Activated naive CD8-positive, alpha-beta T cell treated with anti-CD3 and anti-CD28 coated beads, Interleukin-2, amount 50 U/mL, for 24 hours (primary cell): ENCODE data around the gene FADS6.
"Not testable (repeated sequence)": the region's sequence is repeated elsewhere in the genome, so short reads cannot be mapped to it uniquely, and the experiment has no call there.

ENCODE experiments used
- ATAC-seq: fragments of 150-1000 bp; cut with Tn5 transposase; one replicate; pipeline ENCODE4 v1.10.0; 2021
- DNase-seq: peaks from one replicate; pipeline ENCODE4 v3.0.0; 2021
- H3K27ac Mint-ChIP-seq: one replicate; pipeline ENCODE4 v1.8.0; 2021; ENCODE audit warnings: mild to moderate bottlenecking, mixed read lengths
- H3K27me3 Mint-ChIP-seq: one replicate; pipeline ENCODE4 v1.8.0; 2021; ENCODE audit warnings: mixed read lengths
- H3K36me3 Mint-ChIP-seq: one replicate; pipeline ENCODE4 v1.8.0; 2021; ENCODE audit warnings: low read depth, mixed read lengths
- H3K4me1 Mint-ChIP-seq: one replicate; pipeline ENCODE4 v1.8.0; 2021; ENCODE audit warnings: mixed read lengths
- H3K4me3 Mint-ChIP-seq: one replicate; pipeline ENCODE4 v1.8.0; 2021; ENCODE audit warnings: mild to moderate bottlenecking, moderate library complexity, mixed read lengths
- H3K9me3 Mint-ChIP-seq: one replicate; pipeline ENCODE4 v1.8.0; 2021; ENCODE audit warnings: mixed read lengths

Gene FADS6

GRCh38 chr17:74907012-74907411 lies 13.6 kb upstream of the FADS6 start:
- DNase-seq (no peak), ATAC-seq (no peak)
- Mint-ChIP-seq H3K9me3 (no peaks in the 10 kb centered on the region), H3K36me3 (no peaks in the 10 kb centered on the region), H3K27me3 (peaks cover 7% of the 10 kb centered on the region), H3K4me3 (no peak overlapping the region), H3K4me1 (no peaks in the 10 kb centered on the region), H3K27ac (no peak overlapping the region)

- not testable (repeated sequence) for H3K9me3 Mint-ChIP-seq, H3K36me3 Mint-ChIP-seq, H3K4me3 Mint-ChIP-seq, ATAC-seq, H3K4me1 Mint-ChIP-seq, H3K27ac Mint-ChIP-seq, DNase-seq
- peaks cover 13% of the 10 kb centered on the region for H3K27me3 Mint-ChIP-seq
These were observed 12.9 kb upstream of the FADS6 start for GRCh38 chr17:74906214-74906793.

GRCh38 chr17:74904687-74905409 lies 11.4 kb upstream of the FADS6 start:
- DNase-seq = no peak
- Mint-ChIP-seq H3K4me1 (no peaks in the 10 kb centered on the region), H3K36me3 (no peaks in the 10 kb centered on the region), H3K4me3 (no peak overlapping the region), H3K27ac (no peak overlapping the region), H3K9me3 (no peaks in the 10 kb centered on the region), H3K27me3 (peaks cover 13% of the 10 kb centered on the region)
- ATAC-seq = no peak

- Mint-ChIP-seq H3K4me1 (no peaks in the 10 kb centered on the region), H3K4me3 (no peak overlapping the region), H3K9me3 (no peaks in the 10 kb centered on the region), H3K36me3 (no peaks in the 10 kb centered on the region), H3K27ac (no peak overlapping the region), H3K27me3 (peaks cover 13% of the 10 kb centered on the region)
- DNase-seq (no peak), ATAC-seq (no peak)
These were observed 10.2 kb upstream of the FADS6 start for GRCh38 chr17:74903671-74904070.

GRCh38 chr17:74903034-74903433 lies 9.6 kb upstream of the FADS6 start:
- Mint-ChIP-seq H3K9me3 (no peaks in the 10 kb centered on the region), H3K4me3 (no peak overlapping the region), H3K36me3 (no peaks in the 10 kb centered on the region), H3K27ac (no peak overlapping the region), H3K4me1 (no peaks in the 10 kb centered on the region), H3K27me3 (peaks cover 13% of the 10 kb centered on the region)
- no peak for DNase-seq
- no peak for ATAC-seq

- no peak overlapping the region for H3K4me3 Mint-ChIP-seq
- peaks cover 15% of the 10 kb centered on the region for H3K27me3 Mint-ChIP-seq
- no peaks in the 10 kb centered on the region for H3K36me3 Mint-ChIP-seq
- H3K27ac Mint-ChIP-seq = no peak overlapping the region
- DNase-seq (no peak), ATAC-seq (no peak)
- H3K9me3 Mint-ChIP-seq = no peaks in the 10 kb centered on the region
- no peaks in the 10 kb centered on the region for H3K4me1 Mint-ChIP-seq
These were observed 8.1 kb upstream of the FADS6 start for GRCh38 chr17:74901353-74902135.

- Mint-ChIP-seq H3K4me3 (no peak overlapping the region), H3K27ac (no peak overlapping the region), H3K9me3 (no peaks in the 10 kb centered on the region), H3K36me3 (no peaks in the 10 kb centered on the region), H3K4me1 (no peaks in the 10 kb centered on the region), H3K27me3 (peaks cover 26% of the 10 kb centered on the region)
- DNase-seq (no peak), ATAC-seq (no peak)
These were observed 6.8 kb upstream of the FADS6 start for GRCh38 chr17:74900208-74900607.

GRCh38 chr17:74898376-74898946 lies 5.0 kb upstream of the FADS6 start:
- no peak overlapping the region for H3K27ac Mint-ChIP-seq
- H3K9me3 Mint-ChIP-seq = no peaks in the 10 kb centered on the region
- DNase-seq (no peak), ATAC-seq (no peak)
- peaks cover 36% of the 10 kb centered on the region for H3K27me3 Mint-ChIP-seq
- H3K36me3 Mint-ChIP-seq = no peaks in the 10 kb centered on the region
- peaks cover 3% of the 10 kb centered on the region for H3K4me1 Mint-ChIP-seq
- no peak overlapping the region for H3K4me3 Mint-ChIP-seq

GRCh38 chr17:74893936-74894671 lies 671 bp upstream of the FADS6 start:
- no peaks in the 10 kb centered on the region for H3K36me3 Mint-ChIP-seq
- H3K27me3 Mint-ChIP-seq = peaks cover 40% of the 10 kb centered on the region
- DNase-seq (no peak), ATAC-seq (no peak)
- H3K27ac Mint-ChIP-seq = no peak overlapping the region
- peaks cover 3% of the 10 kb centered on the region for H3K4me1 Mint-ChIP-seq
- peak overlapping the region; percentile 28 for H3K4me3 Mint-ChIP-seq
- H3K9me3 Mint-ChIP-seq = no peaks in the 10 kb centered on the region

GRCh38 chr17:74892013-74892841 lies 1.2 kb downstream of the FADS6 start:
- DNase-seq = no peak
- no peak for ATAC-seq
- no peak overlapping the region for H3K4me3 Mint-ChIP-seq
- peaks cover 40% of the 10 kb centered on the region for H3K27me3 Mint-ChIP-seq
- no peaks in the 10 kb centered on the region for H3K36me3 Mint-ChIP-seq
- H3K4me1 Mint-ChIP-seq = peaks cover 3% of the 10 kb centered on the region
- no peaks in the 10 kb centered on the region for H3K9me3 Mint-ChIP-seq
- no peak overlapping the region for H3K27ac Mint-ChIP-seq

- no peak overlapping the region for H3K4me3 Mint-ChIP-seq
- no peaks in the 10 kb centered on the region for H3K36me3 Mint-ChIP-seq
- ATAC-seq (no peak), DNase-seq (no peak)
- H3K9me3 Mint-ChIP-seq = no peaks in the 10 kb centered on the region
- H3K27ac Mint-ChIP-seq = no peak overlapping the region
- H3K4me1 Mint-ChIP-seq = peaks cover 3% of the 10 kb centered on the region
- H3K27me3 Mint-ChIP-seq = peaks cover 37% of the 10 kb centered on the region
These were observed 2.9 kb downstream of the FADS6 start for GRCh38 chr17:74890554-74890953.

- no peaks in the 10 kb centered on the region for H3K36me3 Mint-ChIP-seq
These were observed 5.0 kb downstream of the FADS6 start for GRCh38 chr17:74888469-74888868.

GRCh38 chr17:74883241-74883745 lies 10.1 kb downstream of the FADS6 start:
- H3K9me3 Mint-ChIP-seq = no peaks in the 10 kb centered on the region
- no peak for DNase-seq

More at GRCh38 chr17:74888469-74888868, 5.0 kb downstream of the FADS6 start:
- H3K9me3 Mint-ChIP-seq = no peaks in the 10 kb centered on the region
- ATAC-seq (no peak), DNase-seq (no peak)
- H3K27ac Mint-ChIP-seq = no peak overlapping the region
- peaks cover 28% of the 10 kb centered on the region for H3K27me3 Mint-ChIP-seq
- no peaks in the 10 kb centered on the region for H3K4me1 Mint-ChIP-seq
- H3K4me3 Mint-ChIP-seq = no peak overlapping the region

More at GRCh38 chr17:74883241-74883745, 10.1 kb downstream of the FADS6 start:
- no peak overlapping the region for H3K4me3 Mint-ChIP-seq
- peaks cover 18% of the 10 kb centered on the region for H3K27me3 Mint-ChIP-seq
- no peak for ATAC-seq
- H3K4me1 Mint-ChIP-seq = no peaks in the 10 kb centered on the region
- no peak overlapping the region for H3K27ac Mint-ChIP-seq
- no peaks in the 10 kb centered on the region for H3K36me3 Mint-ChIP-seq
